NOMO-1 treated with DMSO at 0.1 percent for 48 hours (cell line): ENCODE data around the gene LRFN5.

Experiments used
- DNase-seq: peaks from one replicate; lab custom pipeline; 2025; ENCODE audit not compliant: unreplicated experiment; lab: John Stamatoyannopoulos, UW

The LRFN5 gene

DNA sequence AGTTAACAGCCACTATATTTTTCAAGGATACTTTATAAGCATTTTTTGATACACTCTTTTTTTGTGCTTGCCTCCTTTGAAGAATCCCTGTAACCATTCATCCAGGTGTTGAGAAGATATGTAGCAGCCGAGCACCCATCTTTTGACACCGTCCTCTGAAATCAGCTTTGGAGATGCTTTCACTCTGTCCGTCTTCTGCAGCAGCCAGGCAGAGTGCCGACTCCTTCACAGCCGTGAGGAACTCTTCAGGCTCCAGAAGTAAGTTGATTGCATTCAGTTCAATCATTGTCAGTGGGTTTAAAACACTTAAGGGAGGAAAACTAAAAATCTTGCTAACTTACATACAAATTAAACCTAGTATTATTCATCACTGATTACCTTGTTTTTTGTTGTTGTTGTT lies 160.1 kb downstream of the LRFN5 start:
- no peak for DNase-seq

DNA sequence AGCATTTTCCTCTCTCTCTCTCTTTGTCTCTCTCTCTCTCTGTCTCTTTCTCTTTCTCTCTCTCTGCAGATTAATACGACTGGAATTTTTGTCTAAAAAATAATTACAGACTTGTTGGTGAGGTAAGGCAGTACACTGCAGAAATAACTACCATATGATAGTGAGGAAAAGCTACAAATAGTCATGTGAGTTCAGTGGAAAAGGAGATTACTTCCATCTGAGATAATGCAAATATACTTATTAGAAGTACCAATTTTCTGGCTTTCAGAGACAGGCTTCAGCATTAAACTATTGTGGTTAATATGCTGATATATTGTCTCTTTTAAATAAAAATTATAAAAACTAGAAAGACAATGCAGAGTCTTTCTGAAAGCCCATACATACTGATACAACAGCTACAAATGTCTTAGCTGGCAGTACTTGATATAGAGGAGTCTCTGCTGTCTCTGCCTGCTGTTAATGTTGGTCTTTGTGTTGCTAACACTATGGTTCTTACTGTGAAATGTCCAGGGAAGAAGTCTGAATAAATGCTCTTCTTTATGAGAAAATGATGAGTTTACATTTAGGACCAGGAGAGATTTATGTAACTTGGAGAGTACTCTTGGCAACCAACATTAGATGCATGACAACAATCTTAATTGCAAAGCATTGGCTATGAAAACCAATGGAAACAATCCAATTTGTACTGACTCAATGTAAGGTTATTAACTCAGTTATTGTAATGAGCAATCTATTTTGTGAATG lies 167.0 kb downstream of the LRFN5 start:
- no peak for DNase-seq

DNA sequence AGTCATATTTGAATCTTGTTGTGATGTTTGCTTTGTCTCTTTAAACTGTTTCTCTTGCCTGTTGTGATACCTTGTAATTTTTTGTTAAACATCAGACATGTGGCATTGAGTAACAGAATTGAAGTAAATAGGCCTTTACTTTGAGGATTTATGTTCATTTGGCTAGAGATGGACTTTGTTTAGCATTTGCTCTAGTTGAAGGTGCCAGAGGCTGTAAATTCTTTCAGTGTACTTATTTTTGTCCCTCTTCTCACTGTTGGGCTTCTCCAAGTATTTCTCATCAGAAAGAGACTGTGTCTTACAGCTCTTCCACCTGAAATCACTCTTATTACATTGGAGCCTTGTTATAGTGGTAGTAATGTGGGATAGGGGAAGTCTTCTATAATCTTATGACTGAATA lies 175.8 kb downstream of the LRFN5 start:
- DNase-seq: no peak

DNA sequence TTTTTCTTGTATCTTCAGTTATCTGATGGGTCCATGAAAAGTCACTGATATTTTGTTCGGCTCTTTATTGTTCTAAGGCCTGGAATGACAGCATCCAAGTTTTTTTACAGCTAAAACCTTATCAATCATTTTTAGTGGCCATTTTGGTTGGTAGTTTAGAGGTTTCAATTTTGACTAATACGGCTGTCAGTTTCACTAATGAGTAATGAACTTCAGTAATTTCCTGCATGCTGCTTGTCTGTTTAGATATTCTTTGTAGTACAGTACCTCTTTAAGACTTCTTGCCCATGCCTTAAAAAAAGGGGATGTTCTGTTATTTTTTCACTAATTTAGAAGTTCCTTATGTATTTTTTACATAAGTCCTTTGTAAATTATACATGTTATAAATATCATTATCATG lies 176.7 kb downstream of the LRFN5 start:
- DNase-seq: no peak

DNA sequence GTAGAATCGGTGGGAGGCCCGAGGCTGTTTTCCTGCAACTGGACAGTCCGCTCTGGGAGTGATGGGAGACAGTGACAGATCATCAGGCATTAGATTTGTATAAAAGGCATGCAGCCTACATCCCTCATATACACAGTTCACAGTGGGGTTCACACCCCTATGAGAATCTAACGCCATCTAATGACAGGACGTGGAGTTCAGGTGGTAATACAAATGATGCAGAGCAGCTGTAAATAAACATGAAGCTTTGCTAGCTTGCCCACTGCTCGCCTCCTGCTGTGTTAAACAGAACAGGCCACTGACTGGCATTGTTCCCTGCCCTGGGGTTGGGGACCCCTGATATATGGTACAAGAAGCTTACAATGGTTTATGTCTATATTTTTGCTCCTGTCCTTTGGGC lies 179.0 kb downstream of the LRFN5 start:
- no peak for DNase-seq

DNA sequence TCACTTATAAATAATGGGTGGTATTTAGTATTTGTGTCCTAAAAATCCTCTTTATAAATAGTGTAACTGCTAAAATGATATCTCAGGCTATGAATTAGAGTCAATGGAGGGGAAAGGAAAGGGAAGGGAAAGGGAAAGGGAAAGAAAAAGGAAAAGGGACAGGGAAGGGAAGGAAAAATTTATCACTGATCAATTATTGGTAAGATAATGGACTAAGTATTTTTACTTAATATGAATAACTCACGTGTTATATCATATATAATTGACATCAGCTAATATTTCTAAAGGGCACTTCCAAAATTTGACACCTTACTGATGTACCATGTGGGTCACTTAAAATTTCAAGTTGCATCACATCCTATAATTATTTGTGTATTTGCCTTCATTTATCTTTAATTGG lies 193.1 kb downstream of the LRFN5 start:
- DNase-seq: no peak

DNA sequence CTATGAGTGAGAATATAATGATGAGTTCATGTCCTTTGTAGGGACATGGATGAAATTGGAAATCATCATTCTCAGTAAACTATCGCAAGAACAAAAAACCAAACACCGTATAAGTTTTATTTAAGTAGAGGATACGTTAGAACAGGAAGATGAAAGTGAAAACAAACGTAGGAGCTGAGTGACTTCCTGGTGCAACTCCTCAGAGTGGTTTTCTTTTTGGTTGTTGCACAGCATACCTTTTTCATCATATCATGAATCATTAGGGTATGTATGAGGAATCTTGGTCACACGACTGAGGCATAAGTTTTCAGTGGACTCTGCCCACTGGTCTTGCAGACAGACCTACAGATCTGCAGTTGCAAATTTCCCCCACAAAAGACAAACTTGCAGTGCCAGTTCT lies 199.0 kb downstream of the LRFN5 start:
- DNase-seq: no peak

DNA sequence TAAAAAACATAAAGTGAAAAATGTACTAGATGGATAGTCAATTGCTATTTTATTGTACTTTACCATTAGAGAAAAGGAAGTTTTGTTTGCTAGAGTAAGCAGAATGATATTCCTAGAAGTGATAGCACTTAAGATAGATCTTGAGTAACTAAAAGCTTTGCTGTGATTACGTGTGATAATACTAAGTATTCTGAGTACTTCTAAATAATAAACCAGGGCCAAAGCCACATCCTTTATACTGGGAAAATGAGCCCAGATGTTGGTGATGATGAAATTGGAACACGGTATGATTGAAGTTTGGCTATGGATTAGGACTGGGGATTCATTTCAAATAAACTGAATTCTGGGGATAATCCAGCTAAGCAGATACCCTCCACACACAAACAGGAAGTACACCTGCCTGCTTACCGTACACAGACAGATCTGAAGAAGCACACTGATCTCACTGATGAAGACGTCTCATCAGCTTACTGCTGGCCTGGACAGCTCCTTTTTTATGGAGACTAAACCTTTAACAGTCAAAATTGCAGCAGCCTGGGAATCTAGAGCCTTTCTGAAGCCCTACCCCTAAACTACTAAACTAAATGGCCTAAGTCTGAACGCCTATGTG lies 199.8 kb downstream of the LRFN5 start:
- no peak for DNase-seq

DNA sequence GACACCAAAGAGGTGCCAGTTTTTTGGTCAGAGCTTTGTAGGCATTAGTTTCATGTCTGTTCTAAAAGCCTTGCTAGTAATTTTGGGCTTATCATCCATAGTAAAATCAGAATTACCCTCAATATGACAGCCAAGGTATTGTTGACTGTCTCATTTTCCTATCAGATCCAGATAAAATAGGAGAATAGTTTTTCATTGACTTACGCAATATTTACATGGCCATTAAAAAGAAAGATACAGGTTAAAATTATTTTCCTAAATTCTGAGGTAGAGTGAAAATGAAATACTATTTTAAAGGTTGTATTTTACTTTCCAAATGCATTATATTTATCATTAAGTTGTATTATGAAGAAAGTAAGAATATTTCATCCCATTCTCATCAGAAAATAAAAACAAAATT lies 203.7 kb downstream of the LRFN5 start:
- no peak for DNase-seq

DNA sequence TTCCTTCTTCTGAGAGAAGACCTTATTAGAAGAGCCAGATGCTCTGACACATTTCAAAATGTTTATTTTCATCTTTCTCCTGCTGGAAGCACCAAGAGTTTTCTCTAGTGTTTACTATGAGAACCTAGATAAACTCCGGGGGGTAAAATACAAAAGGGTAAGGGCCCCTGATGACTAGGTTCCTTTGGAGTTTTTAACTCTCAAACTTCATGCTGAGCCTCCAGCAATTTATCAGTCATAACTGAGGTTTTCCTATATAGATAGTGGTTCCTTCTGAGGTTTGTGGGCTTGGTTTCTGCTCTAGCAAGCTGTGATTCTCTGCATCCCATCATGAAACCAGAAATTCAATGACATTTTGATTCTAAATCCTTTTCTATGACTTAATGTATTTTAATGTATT lies 210.9 kb downstream of the LRFN5 start:
- no peak for DNase-seq

DNA sequence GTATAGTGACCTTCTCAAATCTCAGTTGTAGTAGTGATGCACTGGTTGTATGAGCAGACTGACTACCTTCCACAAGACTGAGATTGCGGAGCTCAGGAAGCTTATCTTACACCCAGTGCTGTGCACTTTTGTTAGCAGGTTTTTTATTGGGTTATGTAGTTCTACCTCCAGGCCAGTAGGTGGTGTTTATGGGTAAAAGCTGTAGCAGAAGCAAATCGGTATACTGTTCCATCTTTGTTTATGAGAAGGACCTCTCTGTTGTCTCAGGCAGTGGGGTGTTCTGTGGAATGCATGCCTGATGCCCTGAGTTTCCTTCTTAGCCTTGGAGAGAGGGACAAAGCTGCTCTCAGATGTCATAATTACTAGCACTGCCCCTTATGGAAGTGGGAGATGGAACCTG lies 217.8 kb downstream of the LRFN5 start:
- DNase-seq: no peak

DNA sequence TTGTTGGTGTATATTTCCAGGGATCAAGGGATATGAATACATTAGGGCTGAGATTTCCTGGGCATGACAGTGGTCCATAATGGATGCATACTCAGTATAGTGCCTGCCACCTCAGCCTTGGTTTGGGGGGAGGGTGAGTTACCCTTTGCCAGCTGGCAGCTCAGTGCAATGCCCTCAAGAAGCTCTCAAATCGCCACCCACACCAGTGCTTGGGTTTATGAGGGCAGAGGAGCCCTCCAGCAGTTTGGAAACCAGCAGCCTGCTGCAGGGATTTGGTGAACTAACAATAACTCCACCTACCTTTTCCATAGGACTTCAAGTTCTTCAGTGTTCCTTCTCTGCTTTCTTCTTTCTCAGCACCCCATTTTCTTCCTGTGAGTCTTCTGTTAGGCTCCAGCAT lies 218.9 kb downstream of the LRFN5 start:
- DNase-seq: no peak

DNA sequence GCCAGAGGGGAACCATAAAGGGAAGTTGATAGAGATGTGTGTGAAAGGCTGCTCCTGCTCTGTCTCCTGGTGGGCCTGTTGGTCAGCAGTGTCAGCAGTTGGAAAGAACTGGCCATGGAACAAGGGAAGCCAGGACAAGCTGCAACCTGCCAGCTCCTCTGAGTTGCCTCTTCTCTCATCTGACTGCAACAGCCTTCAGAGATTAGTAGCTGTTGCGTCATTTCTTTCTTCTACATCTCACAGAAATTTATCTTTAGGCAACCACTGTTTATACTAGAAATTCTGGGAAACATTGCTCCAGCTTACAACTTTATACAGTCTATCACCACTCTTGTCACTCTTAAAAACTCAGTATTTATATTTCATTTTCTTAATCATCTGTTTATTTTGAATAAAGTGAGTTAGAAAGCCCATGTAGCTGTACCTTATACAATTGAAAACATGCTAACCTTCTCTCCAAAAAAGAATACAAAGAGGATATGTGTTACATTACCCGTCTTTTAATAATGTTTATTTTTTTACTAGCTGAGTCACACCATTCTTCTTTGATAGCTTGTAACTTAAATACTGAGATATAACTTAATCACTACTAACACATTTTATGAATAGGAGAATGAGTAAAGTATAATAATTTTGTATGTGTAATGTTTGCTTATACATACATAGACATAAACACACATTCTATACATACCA lies 224.2 kb downstream of the LRFN5 start:
- no peak for DNase-seq

DNA sequence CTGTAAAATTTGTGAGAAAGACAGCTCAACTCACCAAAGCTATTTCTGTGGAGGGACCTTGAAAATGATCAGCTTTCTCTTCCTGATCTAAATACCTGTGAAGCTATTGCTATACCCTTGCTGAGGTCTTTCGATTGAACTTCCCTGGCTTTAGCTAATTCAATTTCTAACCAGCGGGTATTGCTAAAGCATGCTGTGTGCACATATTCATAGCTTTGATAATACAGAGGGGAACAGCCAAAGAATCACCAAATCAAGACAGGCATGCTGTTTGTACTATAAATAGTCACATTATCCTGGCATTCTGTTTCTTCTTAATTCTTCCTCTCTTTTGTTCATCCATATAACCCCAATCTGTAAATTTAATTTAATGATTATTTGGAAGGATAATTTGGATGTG lies 233.0 kb downstream of the LRFN5 start:
- DNase-seq: no peak

DNA sequence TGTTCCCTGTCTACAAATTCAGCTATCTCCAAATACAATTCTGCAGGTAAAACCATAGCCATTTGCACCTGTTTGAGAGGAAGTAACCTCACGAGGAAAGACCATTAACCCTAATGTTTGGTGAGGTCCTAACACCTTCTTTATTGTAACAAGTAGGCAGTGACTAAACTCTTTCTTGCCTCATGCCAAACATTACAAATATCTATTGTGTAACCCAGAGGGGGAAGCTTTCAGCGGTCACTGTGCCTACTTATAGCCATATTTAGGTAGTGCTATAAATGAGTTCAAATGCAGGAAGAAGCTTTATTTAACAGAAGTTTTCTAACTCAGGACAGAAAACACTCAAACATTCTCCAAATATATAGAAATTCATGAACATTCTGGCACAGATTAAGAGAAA lies 252.7 kb downstream of the LRFN5 start:
- peak; percentile 93 for DNase-seq

DNA sequence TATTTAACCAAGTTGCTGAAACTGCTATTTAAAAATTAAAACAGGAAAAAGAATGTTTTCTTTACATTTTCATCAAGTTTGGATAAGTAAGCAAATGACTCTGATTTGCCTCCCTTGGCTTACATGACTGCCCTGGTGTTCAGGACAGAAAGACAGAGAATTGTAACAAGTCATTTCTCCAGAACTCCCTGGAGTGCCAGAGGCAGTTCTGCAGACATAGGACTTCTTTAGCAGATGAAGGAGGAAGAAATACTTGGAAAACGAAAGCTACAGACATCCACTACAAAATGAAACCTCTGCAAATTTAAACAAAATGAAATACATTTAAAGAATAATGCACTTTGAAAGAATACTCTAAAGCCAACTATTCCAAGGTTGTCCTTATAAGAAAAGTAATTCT lies 253.9 kb downstream of the LRFN5 start:
- no peak for DNase-seq

DNA sequence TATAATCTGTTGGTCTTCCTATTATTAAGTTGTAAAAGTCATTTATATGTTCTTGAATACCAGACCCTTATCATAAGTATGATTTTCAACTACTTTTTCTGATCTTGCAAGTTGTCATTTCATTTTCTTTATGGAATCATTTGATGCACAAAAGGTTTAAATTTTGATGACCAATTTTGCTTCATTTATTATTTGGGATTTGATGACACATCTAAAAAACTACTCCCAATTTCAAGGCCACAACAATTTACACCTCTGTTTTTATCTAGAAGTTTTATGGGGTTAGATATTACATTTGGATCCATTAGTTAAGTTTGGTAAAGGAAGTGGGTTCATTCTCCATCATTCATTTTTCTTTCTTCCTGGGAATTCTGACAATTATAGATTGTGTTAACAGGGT lies 259.2 kb downstream of the LRFN5 start:
- DNase-seq: no peak

DNA sequence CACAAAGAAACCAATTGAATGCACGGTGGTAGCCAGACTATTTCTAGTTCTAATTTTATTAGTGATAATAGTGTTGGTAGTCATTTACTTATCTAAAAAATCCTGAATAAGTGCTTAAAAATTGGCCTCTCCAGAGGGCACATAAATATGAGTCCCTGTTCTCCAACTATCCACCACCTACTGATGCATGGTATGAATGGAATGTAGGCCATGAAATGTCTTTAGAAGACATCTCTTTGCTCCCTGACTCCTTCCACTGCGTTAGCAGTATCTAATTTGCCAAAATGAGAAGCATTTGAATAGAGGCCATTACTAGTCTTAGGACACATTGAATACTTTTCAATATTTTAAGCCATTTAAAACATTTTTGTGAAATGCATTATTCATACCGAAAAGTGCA lies 261.7 kb downstream of the LRFN5 start:
- no peak for DNase-seq

DNA sequence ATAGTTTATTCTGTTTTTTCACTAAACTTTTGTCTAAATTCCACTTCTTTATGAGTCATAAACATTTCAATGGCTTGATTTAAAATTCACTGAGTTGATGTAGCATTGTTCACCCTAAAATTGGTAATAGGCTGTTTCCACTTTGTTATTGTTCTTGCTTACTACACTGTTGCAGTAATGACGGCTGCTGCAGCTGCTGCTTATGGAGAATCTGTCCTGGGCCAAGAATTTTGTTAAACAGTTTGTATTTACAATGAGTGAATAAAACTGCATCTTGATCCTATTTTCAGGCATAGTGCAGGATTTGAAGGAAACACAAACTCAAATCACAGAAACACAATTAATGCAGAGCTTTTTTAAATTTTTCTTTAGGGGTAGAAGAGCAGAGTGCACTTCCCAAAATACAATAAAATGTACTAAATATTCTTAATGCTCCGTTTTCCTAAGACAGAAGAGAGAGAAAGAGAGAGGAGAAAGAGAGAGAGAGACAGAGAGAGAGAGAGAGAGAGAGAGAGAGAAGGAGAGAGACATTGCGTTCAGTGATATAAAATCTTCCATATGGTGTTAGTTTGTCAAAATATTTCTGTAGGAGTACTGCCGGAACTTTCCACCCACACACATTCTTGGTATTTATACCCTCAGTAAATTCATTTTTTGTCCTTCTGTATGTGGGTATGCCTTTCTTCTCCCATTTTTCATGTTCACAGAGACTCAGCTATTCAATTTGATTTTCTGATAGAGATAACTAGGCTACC lies 266.4 kb downstream of the LRFN5 start:
- DNase-seq: no peak

DNA sequence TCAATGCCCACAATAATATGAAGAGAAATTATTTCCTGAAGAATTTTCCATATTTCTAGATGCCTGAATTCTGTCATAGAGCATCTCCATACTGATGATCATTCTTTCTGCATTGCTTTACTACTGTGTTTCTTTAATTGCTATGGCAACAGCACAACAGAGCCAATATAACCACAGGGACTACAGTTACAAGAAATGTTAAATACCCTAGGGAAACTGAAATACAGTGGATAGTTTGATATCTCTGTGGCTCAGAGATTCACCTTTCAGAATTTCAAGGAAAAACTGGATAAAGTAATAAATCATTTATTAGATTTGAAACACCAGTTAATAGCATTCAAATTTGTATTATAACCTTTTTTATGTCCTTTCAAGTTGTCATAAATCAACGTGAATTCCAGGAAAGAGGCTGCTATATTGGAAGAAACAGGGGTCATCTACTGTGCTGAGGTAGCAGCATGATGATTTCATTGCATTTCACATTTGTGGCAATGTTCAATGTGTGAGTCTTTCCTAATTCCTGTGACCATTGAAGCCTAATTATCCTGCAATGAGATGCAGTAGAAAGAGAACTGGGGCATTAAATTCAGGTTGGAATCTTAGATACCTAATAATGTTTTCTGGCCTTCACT lies 267.1 kb downstream of the LRFN5 start:
- no peak for DNase-seq

DNA sequence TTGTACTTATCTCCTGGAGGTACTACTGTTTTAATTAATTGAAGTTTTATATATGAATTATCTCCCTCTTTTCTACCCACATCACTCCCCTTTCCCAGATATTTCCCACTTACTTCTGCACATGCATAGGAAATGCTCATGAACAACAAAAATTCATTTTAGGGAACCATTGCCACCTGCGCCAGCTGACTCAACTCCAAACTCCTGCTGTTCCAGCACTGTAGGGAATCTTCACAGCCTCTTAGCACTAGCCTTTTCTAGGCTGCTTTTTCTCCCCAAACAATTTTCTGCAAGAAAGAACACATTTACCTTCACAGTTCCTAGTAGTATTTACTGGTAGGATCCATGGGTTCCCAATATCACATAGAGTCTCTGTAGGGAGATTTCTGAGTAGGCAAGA lies 268.4 kb downstream of the LRFN5 start:
- no peak for DNase-seq
